GM19239 (cell line): ENCODE measurements around the gene PHPT1.
"Not testable (repeated sequence)": the region's sequence is repeated elsewhere in the genome, so short reads cannot be mapped to it uniquely, and the experiment has no call there.

Experiments used
- DNase-seq: peaks from one replicate; pipeline ENCODE4 v3.0.0; 2011; ENCODE audit warnings: low spot score; ENCODE audit not compliant: insufficient read length
- FAIRE-seq: peaks from 2 replicates; lab custom pipeline; 2011; peaks lifted over from hg19 to GRCh38; lab: Jason Lieb, UNC

Gene PHPT1

GRCh38 chr9:136835932-136836904 is 13.0 kb upstream of the PHPT1 start:
- FAIRE-seq: no peak
- no peak for DNase-seq

GRCh38 chr9:136837146-136837855 is 11.9 kb upstream of the PHPT1 start:
- DNase-seq (no peak), FAIRE-seq (no peak)

GRCh38 chr9:136837856-136838277 is 11.3 kb upstream of the PHPT1 start:
- not testable (repeated sequence) for FAIRE-seq, DNase-seq

GRCh38 chr9:136838314-136839228 is 10.6 kb upstream of the PHPT1 start:
- no peak for FAIRE-seq

GRCh38 chr9:136839229-136840139 is 9.7 kb upstream of the PHPT1 start:
- FAIRE-seq (no peak), DNase-seq (no peak)

More at GRCh38 chr9:136838314-136839228, 10.6 kb upstream of the PHPT1 start:
- DNase-seq: no peak

GRCh38 chr9:136840140-136840876 is 8.9 kb upstream of the PHPT1 start:
- DNase-seq: no peak
- FAIRE-seq: no peak

- FAIRE-seq (no peak), DNase-seq (no peak)
These were observed 8.1 kb upstream of the PHPT1 start for GRCh38 chr9:136840877-136841645.

- not testable (repeated sequence) for DNase-seq, FAIRE-seq
These were observed 7.4 kb upstream of the PHPT1 start for GRCh38 chr9:136841646-136842379.

GRCh38 chr9:136842380-136842948 is 6.7 kb upstream of the PHPT1 start, which contains the start of gene AJM1:
TSS of gene AJM1 (plus strand) at chr9:136842478. CDS start at chr9:136844415, 1,937 bp downstream.
- DNase-seq: peak; percentile 97
- peak; percentile 90 for FAIRE-seq

GRCh38 chr9:136843159-136843800 is 5.9 kb upstream of the PHPT1 start:
- FAIRE-seq: peak; percentile 4
- not testable (repeated sequence) for DNase-seq

GRCh38 chr9:136843801-136844740 is 5.1 kb upstream of the PHPT1 start:
- DNase-seq, FAIRE-seq: not testable (repeated sequence)

- FAIRE-seq (no peak), DNase-seq (no peak)
These were observed 4.3 kb upstream of the PHPT1 start for GRCh38 chr9:136844761-136845464.

GRCh38 chr9:136845465-136846260 is 3.5 kb upstream of the PHPT1 start:
- DNase-seq (no peak), FAIRE-seq (no peak)
